ENCODE measurements around the gene HRH2. TPM values are rescaled to one million over a fixed set of nuclear protein-coding genes. Genes with fewer than 3 reads are reported as not detected.

Gene HRH2
- total RNA-seq, 2 experiments from 2014 or later: 23.2 to 24.5 TPM

DNA sequence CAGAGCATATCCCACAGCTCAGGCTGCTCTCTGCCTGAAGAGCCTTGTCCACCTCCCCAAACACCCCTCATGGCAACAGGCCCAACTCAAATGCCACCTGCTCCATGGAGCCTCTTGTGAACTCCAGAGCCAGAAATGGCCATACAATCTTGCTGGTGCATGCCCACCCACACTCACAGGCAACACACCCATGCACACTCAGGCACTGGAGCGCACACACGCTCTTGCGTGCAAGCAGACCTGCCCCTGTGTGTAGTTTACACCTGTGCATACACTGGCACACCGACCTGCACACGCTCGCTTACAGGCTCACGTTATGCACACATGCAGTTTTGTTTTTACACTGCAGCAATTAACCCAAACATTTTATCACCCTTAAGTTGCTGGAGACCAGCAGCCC, 40.0 kb downstream of the HRH2 start:
- Mint-ChIP-seq H3K27me3 (no peaks in the 10 kb centered on the region), H3K9me3 (no peaks in the 10 kb centered on the region), H3K4me1 (ENCODE audit: low read depth) (peaks cover 28% of the 10 kb centered on the region), H3K27ac (peak overlapping the region; percentile 1), H3K4me3 (no peak overlapping the region), H3K36me3 (ENCODE audit: low read depth) (peaks cover 21% of the 10 kb centered on the region)
- CTCF ChIA-PET: interaction anchor here (1.0 to 8.1 kb wide), 6 partner anchors 15 to 164 kb away, joined by 3 to 119 read pairs (median 4); no protein-coding TSS in a partner anchor
- ATAC-seq: no peak
- intact Hi-C loops (cut with micrococcal nuclease): loop anchor here (2.0 to 5.0 kb wide), 2 partner anchors 41 to 163 kb away; partner anchors contain the start of gene HRH2
- DNase-seq: no peak
- TF ChIP-seq, protein P1, sequence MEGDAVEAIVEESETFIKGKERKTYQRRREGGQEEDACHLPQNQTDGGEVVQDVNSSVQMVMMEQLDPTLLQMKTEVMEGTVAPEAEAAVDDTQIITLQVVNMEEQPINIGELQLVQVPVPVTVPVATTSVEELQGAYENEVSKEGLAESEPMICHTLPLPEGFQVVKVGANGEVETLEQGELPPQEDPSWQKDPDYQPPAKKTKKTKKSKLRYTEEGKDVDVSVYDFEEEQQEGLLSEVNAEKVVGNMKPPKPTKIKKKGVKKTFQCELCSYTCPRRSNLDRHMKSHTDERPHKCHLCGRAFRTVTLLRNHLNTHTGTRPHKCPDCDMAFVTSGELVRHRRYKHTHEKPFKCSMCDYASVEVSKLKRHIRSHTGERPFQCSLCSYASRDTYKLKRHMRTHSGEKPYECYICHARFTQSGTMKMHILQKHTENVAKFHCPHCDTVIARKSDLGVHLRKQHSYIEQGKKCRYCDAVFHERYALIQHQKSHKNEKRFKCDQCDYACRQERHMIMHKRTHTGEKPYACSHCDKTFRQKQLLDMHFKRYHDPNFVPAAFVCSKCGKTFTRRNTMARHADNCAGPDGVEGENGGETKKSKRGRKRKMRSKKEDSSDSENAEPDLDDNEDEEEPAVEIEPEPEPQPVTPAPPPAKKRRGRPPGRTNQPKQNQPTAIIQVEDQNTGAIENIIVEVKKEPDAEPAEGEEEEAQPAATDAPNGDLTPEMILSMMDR (IDR thresholded peaks at IDR 0.05): no peak
- POLR2A ChIA-PET: interaction anchor here (1.3 to 1.4 kb wide), 2 partner anchors 21 to 164 kb away, joined by 4 read pairs; no protein-coding TSS in a partner anchor

DNA sequence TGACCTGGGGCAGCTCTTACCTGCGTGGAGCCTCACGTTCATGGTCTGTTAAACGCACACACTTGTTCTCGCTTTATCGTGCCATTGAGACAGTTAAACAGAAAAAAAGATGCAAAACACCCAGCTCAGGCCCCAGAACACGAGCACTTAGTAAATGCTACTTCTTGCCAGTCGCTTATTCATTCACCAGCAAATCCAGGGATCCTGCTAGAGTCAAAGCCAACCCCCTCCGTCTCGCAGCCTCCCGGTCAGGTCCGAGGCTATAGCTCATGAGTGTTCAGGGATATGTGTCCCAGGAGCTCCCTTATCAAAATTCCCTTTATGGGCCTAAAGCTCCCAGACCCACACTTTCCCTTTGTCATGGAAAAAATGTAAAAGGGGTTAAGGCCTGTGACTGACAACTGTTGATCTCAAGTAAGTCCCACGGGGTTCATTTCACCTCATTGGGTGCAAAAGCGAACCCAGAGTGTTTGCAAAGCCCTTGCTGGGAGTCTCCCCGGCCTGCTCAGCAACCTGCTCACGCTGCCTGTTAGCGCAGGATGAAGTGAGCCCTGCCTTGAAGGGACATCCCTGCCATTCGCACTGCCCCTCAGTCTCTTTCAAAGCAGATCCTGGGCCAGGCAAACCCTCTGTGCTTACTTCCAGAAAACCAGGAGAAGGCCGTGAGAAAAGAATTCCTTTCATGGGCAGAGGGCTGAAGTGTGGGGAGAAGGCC, 40.7 kb downstream of the HRH2 start:
- H3K4me1 Mint-ChIP-seq (ENCODE audit: low read depth): peaks cover 27% of the 10 kb centered on the region
- peaks cover 24% of the 10 kb centered on the region for H3K36me3 Mint-ChIP-seq (ENCODE audit: low read depth)
- ChIA-PET CTCF (interaction anchor here (4.1 to 8.1 kb wide), 2 partner anchors 20 to 164 kb away, joined by 21 to 119 read pairs; no protein-coding TSS in a partner anchor), POLR2A (interaction anchor here (1.3 to 1.4 kb wide), 2 partner anchors 20 to 165 kb away, joined by 4 read pairs; no protein-coding TSS in a partner anchor)
- intact Hi-C loops (cut with micrococcal nuclease): loop anchor here (5.0 kb wide), 1 partner anchor 41 kb away; the partner anchor contains the start of gene HRH2
- no peaks in the 10 kb centered on the region for H3K27me3 Mint-ChIP-seq
- DNase-seq: no peak
- no peak overlapping the region for H3K4me3 Mint-ChIP-seq
- TF ChIP-seq, protein P1 (IDR thresholded peaks at IDR 0.05): no peak
- H3K27ac Mint-ChIP-seq: no peak overlapping the region
- no peaks in the 10 kb centered on the region for H3K9me3 Mint-ChIP-seq
- ATAC-seq: no peak

DNA sequence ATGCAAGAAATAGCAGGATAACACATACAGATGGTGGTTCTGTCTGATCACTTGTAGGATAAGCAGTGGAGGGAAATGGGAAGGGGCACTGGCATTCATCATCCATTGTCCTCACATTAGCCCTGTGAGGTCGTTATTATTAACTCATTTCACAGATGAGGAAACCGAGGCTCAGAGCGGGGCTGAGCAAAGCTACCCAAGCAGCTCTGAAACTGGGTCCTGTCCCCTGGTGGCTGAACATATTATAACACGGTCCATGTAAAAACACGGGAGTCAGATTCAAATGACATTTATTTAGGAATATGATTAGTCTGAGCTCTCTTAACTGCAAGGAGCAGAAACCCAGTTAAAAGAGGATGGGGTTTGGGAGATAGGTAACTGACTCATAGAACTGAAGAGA, 43.1 kb downstream of the HRH2 start:
- no peaks in the 10 kb centered on the region for H3K9me3 Mint-ChIP-seq
- H3K36me3 Mint-ChIP-seq (ENCODE audit: low read depth): peaks cover 25% of the 10 kb centered on the region
- intact Hi-C loops (cut with micrococcal nuclease): no loop called here
- DNase-seq (no peak), ATAC-seq (no peak)
- H3K27ac Mint-ChIP-seq: no peak overlapping the region
- TF ChIP-seq, protein P1 (IDR thresholded peaks at IDR 0.05): peak; percentile 58
- no peak overlapping the region for H3K4me3 Mint-ChIP-seq
- ChIA-PET CTCF (interaction anchor here (0.9 to 6.0 kb wide), 19 partner anchors 12 to 236 kb away, joined by 3 to 87 read pairs (median 4); no protein-coding TSS in a partner anchor), POLR2A (interaction anchor here (0.9 to 1.4 kb wide), 3 partner anchors 10 to 167 kb away, joined by 3 to 4 read pairs (median 3); no protein-coding TSS in a partner anchor)
- no peaks in the 10 kb centered on the region for H3K27me3 Mint-ChIP-seq
- H3K4me1 Mint-ChIP-seq (ENCODE audit: low read depth): peaks cover 11% of the 10 kb centered on the region

DNA sequence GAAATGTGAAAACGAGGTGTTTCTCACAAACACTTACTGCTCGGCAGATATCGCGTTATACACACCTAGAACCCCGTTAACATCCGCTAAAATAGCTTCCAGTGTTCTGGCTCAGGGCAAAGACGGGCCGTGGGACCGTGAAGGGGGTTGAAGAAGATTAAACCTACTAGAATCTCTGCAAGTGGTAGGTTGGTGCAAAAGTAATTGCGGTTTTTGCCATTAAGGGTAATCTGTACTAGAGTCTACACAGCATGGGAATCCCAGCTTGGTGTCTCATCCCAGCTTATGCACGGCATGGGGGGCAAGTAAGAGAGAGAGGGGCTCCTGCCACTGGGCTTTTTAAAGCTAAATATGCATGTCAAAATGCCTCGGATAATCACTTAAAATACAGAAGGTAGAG, 43.9 kb downstream of the HRH2 start:
- no peak for DNase-seq
- H3K27ac Mint-ChIP-seq: no peak overlapping the region

More for the DNA sequence above, 43.9 kb downstream of the HRH2 start:
- no peaks in the 10 kb centered on the region for H3K27me3 Mint-ChIP-seq
- peaks cover 25% of the 10 kb centered on the region for H3K36me3 Mint-ChIP-seq (ENCODE audit: low read depth)
- ATAC-seq: no peak
- no peak overlapping the region for H3K4me3 Mint-ChIP-seq
- intact Hi-C loops (cut with micrococcal nuclease): no loop called here
- H3K4me1 Mint-ChIP-seq (ENCODE audit: low read depth): peaks cover 5% of the 10 kb centered on the region
- no peaks in the 10 kb centered on the region for H3K9me3 Mint-ChIP-seq
- ChIA-PET CTCF (interaction anchor here (0.7 to 6.0 kb wide), 18 partner anchors 12 to 237 kb away, joined by 3 to 87 read pairs (median 4); no protein-coding TSS in a partner anchor), POLR2A (interaction anchor here (1.4 kb wide), 1 partner anchor 168 kb away, joined by 4 read pairs; no protein-coding TSS in a partner anchor)
- TF ChIP-seq, protein P1 (IDR thresholded peaks at IDR 0.05): no peak
